GM19193 (cell line): Measurements from ENCODE around the gene AGPAT1.

Experiments
- POLR2A ChIP-seq: IDR thresholded peaks from 4 replicates; pipeline ENCODE4 v1.6.1; 2011; ENCODE audit not compliant: insufficient read depth, insufficient read length; ENCODE audit errors: extremely low read depth

The AGPAT1 gene

GRCh38 chr6:32151181-32151862 is 24.6 kb downstream of the AGPAT1 start:
- TF ChIP-seq POLR2A: no peak

- TF ChIP-seq POLR2A: no peak
Observed at GRCh38 chr6:32149932-32150870, 25.7 kb downstream of the AGPAT1 start.

- TF ChIP-seq POLR2A: no peak
Observed at GRCh38 chr6:32149092-32149755, 26.7 kb downstream of the AGPAT1 start.

GRCh38 chr6:32148289-32149091 is 27.4 kb downstream of the AGPAT1 start:
- TF ChIP-seq POLR2A: no peak

DNA sequence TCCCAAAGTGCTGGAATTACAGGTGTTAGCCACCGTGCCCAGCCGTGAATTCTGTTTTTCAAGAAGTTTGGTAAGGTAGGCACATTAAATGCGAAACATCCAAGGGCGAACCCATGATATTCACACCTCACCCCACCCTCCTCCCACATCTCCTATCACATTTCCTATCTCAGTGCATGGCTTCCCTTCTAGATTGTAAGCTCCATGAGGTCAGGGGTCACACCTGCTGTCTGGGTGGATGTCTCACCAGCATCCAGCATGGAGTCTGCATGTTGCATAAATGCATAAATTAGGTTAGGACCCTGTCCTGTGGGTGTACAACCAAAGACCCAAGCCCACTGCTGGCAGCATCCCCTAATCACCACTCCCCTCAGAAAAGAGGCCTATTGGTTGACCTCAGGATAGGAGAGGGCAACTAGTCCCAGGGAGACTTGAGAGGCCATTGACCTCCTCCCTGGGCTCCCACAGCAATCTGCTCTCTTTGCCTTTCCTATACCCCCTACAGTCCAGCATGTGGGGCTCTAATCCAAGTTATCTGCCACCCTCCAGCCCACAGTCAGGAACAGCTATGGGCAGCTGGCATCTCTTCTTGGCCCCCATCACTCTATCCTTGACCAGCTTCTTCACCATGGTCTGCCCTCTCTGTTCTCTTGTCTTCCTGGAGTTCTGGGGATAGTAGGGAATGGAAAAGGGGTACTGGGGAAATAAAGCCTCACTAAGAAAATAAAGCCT is 28.3 kb downstream of the AGPAT1 start:
- TF ChIP-seq POLR2A: no peak

GRCh38 chr6:32146687-32147086 is 29.2 kb downstream of the AGPAT1 start:
- no peak for TF ChIP-seq POLR2A

- no peak for TF ChIP-seq POLR2A
Observed at GRCh38 chr6:32146287-32146686, 29.6 kb downstream of the AGPAT1 start.

DNA sequence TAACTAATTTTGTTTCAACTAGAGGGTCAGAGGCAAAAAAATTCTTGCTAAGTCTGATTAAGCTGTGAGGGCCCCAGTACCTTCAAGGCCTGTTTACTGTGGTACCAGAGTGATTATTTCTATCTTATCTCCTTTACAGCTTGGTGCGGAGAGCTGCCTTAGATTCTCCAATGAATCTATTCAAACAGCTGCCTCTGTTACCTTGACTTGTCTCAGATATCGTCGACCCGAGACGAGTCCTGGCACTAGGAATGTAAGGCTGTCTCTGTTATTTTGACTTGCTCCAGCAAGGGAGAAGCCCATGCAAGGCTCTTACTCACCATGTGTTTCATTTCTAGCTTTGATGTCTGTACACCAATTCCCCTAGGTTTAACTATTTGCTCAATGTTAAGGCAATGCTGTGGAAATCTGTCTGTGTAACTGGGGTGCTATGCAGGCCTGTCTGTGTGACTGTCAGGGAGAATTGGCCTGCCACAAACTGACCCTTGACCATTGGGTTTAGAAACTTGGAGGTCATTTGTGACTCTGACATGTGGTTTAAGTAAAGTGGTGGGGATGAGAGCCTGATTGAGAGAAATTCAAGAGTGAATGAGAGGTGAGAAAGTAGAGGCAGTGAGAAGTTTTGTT is 35.4 kb downstream of the AGPAT1 start:
- TF ChIP-seq POLR2A: no peak

DNA sequence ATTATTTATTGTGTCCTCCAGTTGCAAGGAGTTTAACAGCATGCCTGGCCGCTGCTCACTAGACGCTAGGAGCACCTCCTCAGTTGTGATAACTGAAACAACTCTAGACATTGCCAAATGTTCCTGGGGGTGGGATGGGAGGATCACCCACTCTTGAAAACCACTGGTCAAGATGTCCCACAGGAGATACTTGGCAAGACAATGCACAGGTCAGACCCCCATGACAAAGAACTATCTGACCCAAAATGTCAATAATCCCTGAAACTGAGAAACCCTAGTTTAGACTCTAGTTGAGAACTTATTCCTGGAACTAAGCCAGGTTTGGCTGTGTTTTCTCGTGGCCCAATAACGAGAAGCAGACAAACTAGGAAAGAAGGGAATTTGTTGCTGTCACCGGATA is 36.3 kb downstream of the AGPAT1 start:
- no peak for TF ChIP-seq POLR2A

DNA sequence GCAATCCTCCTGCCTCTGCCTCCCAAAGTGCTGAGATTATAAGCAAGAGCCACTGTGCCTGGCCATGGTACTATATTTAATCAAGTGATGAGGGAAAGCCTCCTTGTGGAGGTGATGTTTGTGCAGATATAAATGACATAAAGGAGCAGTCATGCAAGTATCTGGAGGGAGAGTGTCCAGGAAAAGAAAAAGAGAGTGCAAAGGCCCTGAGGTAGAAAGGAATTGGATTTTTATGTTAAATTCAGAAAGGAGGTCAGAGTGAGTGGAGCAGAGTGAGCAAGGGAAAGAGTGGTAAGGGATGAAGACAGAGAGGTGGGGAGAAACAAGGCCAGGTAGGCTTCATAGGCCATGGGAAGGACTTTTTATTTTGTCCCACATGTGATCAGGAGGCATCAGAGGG is 38.4 kb downstream of the AGPAT1 start:
- TF ChIP-seq POLR2A: no peak

DNA sequence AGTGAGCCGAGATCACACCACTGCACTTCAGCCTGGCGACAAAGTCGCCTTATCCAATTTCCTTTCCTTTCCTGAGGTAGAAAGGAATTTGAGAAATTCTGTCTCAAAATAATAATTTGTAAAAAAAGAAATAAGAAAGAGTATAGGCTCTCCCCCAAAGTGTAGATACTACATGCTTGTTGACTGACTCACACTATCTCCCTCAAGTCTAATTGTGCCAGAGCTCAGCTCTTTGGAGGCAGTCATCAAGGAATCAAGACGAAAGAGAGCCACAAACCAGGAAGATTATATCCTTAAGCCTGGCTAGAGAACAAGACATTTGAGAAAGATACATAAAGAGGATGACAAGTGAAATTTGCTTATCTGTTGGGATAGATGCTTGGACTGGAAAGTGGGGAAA is 42.1 kb downstream of the AGPAT1 start:
- TF ChIP-seq POLR2A: no peak

DNA sequence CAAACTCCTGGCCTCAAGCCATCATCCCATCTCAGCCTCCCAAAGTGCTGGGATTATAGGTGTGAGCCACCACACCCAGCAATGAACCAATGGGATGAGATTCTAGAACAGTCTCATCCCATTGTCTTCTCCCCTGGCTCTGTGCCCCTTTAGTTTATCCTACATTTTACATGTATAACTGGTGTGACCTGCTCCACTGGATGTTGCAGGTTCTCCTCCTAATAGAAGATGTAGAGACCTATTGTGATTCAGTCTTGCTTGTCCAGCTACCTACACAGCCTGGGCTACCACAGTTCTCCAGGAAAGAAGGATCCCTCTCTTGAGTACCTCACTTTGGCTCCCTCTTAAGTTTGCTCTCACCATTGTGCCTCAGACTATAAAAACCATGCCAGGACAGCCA is 43.8 kb downstream of the AGPAT1 start:
- TF ChIP-seq POLR2A: no peak

- TF ChIP-seq POLR2A: no peak
Observed at GRCh38 chr6:32131439-32131948, 44.4 kb downstream of the AGPAT1 start.
